ENCODE data around the gene ALG12.

ALG12 gene

GRCh38 chr22:49850959-49851802 is 67.1 kb downstream of the ALG12 start:
- FAIRE-seq = no peak
- no peak for DNase-seq (ENCODE audit: insufficient read length, low spot score)

Data from GM19239 (cell line).